Suprapubic skin (tissue), 3 donors: ENCODE results near the gene SFSWAP.

Experiments
- CTCF ChIP-seq, 2 donors: fragments of 200-600 bp in 1 of 2; fragments of 450-650 bp in 1 of 2; sonication (generic) in 1 of 2; IDR thresholded peaks; one replicate each; pipeline ENCODE4 v1.5.1; 2016 to 2019; ENCODE audit warnings: antibody characterized with exemption in 2 of 2, mild to moderate bottlenecking in 1 of 2, moderate library complexity in 1 of 2
- POLR2AphosphoS5 ChIP-seq, 3 donors: sonication (generic); formaldehyde crosslinking; IDR thresholded peaks; one replicate each; pipeline ENCODE4 v1.6.1; 2017; ENCODE audit warnings: antibody characterized with exemption in 3 of 3

DNA sequence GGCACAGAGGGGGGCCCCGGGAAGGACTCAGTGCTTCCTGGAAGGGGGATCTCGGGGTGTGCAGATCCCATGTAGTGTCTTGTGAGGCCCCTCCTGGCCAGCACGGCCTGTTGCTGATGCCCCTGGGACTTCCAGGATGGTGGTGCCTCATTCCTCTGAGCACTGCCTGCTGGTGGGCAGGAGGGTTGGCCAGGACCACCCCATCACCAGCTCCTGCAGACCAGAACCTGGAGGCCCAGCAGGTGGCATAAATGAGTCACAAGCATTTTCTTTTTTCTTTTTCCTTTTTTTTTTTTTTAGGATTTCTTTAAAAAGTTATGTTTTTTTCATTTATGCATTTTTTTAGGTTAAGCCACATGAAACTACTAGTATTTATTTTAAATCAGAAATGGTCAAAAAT, 125.3 kb downstream of the SFSWAP start:
- TF ChIP-seq POLR2AphosphoS5 (IDR thresholded peaks at IDR 0.05), result no peak
- TF ChIP-seq CTCF (IDR thresholded peaks at IDR 0.05), result peak in 1 of 2 donors; percentile 18
